IgD-negative memory B cell (primary cell): ENCODE data around the gene FETUB. TPM values are rescaled to one million over a fixed set of nuclear protein-coding genes. Genes with fewer than 3 reads are reported as not detected.
"Not testable (repeated sequence)": the region's sequence is repeated elsewhere in the genome, so short reads cannot be mapped to it uniquely, and the experiment has no call there.

Experiments used
- H3K27ac Mint-ChIP-seq, 3 donors: one replicate each; pipeline ENCODE4 v1.8.0; 2020 to 2022; ENCODE audit warnings: mild to moderate bottlenecking in 3 of 3, mixed read lengths in 3 of 3, moderate library complexity in 1 of 3
- H3K27me3 Mint-ChIP-seq: one replicate; pipeline ENCODE4 v1.8.0; 2021; ENCODE audit warnings: mixed read lengths
- H3K36me3 Mint-ChIP-seq: one replicate; pipeline ENCODE4 v1.8.0; 2020; ENCODE audit warnings: mild to moderate bottlenecking, mixed read lengths
- H3K4me1 Mint-ChIP-seq, 3 donors: one replicate each; pipeline ENCODE4 v1.8.0; 2020 to 2022; ENCODE audit warnings: mixed read lengths in 3 of 3, mild to moderate bottlenecking in 1 of 3
- H3K4me3 Mint-ChIP-seq, 4 donors: one replicate each; pipeline ENCODE4 v1.8.0; 2020 to 2022; ENCODE audit warnings: mild to moderate bottlenecking in 4 of 4, mixed read lengths in 4 of 4, moderate library complexity in 3 of 4
- H3K9me3 Mint-ChIP-seq, 3 donors: one replicate each; pipeline ENCODE4 v1.8.0; 2020 to 2021; ENCODE audit warnings: mixed read lengths in 3 of 3, mild to moderate bottlenecking in 1 of 3
- polyA plus RNA-seq: library from polyadenylated mRNA; unstranded; fragments of 300-500 nt; fragmentation: Illumina TruSeq; gene quantifications from one replicate; pipeline ENCODE4 v1.2.3, GENCODE V29; 2021

FETUB gene
- polyA plus RNA-seq, 1 donor from 2014 or later, result not detected

DNA sequence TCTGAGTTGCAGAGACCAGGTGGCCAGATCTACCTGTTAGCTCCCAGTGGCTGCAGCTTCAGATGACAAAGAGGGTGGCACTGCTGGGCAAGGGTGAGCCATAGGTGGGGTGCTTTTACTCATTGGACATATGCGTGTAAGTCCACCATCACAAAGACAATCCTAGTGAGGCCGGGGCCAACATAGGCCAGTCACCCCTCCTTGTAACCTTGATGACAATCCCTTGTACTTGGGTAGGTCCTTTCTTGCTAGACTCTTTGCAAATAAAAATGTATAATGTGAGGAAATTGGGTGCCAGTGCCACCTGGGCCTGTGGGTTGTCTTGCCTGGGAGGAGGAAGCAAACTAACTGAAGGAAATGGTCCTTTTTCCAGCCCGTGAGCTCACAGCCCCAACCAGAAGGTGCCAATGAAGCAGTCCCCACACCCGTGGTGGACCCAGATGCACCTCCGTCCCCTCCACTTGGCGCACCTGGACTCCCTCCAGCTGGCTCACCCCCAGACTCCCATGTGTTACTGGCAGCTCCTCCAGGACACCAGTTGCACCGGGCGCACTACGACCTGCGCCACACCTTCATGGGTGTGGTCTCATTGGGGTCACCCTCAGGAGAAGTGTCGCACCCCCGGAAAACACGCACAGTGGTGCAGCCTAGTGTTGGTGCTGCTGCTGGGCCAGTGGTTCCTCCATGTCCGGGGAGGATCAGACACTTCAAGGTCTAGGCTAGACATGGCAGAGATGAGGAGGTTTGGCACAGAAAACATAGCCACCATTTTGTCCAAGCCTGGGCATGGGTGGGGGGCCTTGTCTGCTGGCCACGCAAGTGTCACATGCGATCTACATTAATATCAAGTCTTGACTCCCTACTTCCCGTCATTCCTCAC, 19.7 kb upstream of the FETUB start:
- no peaks in the 10 kb centered on the region for H3K36me3 Mint-ChIP-seq
- H3K4me1 Mint-ChIP-seq, result peaks cover 7% of the 10 kb centered on the region in 3 donors
- no peaks in the 10 kb centered on the region for H3K9me3 Mint-ChIP-seq
- H3K4me3 Mint-ChIP-seq, result no peak overlapping the region
- peaks cover 2% of the 10 kb centered on the region for H3K27me3 Mint-ChIP-seq
- H3K27ac Mint-ChIP-seq, result no peak overlapping the region

DNA sequence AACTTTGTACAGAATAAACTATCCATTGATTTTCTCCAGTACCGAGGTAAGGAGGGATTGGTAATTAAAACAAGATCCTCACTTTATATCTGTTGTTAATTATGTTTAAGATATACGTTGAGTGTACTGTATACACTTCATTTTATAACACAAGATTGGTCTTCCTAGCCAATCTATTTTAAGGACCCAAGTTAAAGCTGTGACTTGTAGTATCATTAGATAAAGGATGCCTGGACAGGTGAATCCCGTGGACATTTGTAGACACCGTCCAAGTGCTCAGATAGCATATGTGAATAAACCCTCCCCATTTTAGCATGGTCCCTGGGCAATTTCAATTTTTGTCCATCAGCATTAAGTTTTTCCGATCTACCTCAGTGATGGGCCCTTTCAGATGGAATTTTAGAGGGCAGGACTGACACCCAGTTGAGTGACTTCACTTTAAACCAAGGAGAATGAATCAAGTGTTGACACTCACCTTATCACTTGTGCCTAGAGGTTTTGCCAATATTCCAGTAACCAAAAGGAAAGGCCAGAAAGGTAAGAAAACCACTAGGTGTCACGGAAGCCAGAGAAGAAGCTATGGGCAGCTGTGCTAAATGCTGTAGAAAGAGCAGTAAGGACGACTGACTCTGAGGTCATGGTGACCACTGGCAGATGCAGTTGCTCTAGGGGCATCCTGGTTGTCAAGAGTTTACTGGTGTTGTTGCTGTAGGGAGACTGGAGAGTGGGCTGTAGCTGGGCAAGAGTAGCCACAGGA, 18.1 kb upstream of the FETUB start:
- Mint-ChIP-seq H3K9me3 (no peaks in the 10 kb centered on the region), H3K4me3 (no peak overlapping the region), H3K4me1 (peaks cover 2 to 3% (median 2%) of the 10 kb centered on the region in 3 donors), H3K27ac (no peak overlapping the region), H3K27me3 (peaks cover 2% of the 10 kb centered on the region), H3K36me3 (no peaks in the 10 kb centered on the region)

DNA sequence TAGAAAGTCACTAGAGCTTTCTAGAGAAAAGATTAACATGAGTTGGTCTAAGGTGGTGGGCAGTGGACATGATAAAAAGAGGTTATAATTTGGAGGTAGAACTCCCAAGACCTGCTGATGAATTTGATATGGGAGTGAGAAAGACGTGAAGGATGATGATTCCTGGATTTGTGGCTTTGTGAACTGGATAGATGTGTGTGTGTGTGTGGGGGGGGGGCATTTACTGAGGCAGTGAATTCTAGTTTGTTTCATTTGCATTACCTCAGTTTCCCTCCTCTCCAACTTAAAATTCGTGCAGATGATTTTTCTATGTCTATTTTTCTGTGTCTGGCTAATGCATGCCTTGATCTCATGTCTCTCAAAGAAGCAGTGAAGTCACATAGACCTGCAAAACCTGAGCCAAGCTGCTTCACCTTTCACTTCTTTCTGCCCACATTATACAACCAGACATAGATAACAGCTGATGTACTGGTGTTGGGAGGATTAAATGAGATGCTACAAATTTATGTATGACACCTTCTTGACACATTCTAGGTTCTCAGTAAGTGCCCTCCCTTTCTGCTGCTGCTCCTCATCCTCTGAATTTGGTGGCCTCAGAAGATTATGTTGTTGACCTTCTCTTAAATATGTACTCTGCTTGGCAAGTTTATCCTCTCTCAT, 17.4 kb upstream of the FETUB start:
- Mint-ChIP-seq H3K9me3 (no peaks in the 10 kb centered on the region), H3K27ac (no peak overlapping the region), H3K27me3 (peaks cover 3% of the 10 kb centered on the region), H3K4me3 (no peak overlapping the region), H3K36me3 (no peaks in the 10 kb centered on the region), H3K4me1 (no peaks in the 10 kb centered on the region)

DNA sequence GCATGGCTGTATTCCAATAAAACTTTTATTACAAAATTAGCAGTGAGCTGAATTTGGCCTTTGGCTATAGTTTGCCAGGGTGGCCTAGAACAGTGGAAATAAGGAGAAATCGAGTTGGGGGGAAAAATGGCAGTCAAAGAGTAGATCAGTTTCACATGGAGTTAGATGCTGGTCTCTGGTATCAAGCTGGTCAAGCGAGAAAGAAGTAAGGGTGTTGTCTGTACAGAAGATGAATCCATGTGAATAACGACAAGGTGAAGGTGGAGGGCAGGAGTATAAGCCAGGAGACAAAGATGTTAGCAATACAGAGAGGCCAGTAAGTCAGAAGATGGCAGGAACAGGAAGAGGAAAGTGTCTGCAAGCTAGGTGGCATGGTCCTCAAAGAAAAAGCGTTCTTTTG, 15.6 kb upstream of the FETUB start:
- Mint-ChIP-seq H3K27ac (no peak overlapping the region), H3K4me3 (no peak overlapping the region), H3K4me1 (no peaks in the 10 kb centered on the region), H3K27me3 (peaks cover 7% of the 10 kb centered on the region), H3K36me3 (no peaks in the 10 kb centered on the region), H3K9me3 (no peaks in the 10 kb centered on the region)

DNA sequence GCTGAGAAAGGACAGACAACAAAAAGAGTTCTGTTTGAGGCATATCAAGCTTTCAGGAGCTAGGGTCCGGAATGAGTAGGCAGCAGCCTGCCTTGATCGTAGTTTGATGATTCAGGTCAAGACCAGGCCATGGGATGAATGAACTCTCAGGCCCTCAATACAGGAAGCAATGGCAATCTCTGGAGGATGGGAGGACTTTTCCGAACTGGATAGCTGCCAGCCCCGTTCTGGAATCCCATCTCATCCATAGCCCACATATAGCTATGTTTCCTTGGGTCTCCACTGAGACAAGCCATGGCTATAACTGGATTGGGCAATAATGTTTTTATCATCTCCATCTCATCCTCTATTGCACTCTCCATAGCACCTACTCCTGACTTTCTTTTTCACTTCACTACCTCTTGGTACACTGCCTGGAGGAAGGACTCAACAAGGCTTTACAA, 14.6 kb upstream of the FETUB start:
- Mint-ChIP-seq H3K27ac (no peak overlapping the region), H3K27me3 (peaks cover 7% of the 10 kb centered on the region), H3K4me1 (no peaks in the 10 kb centered on the region), H3K4me3 (no peak overlapping the region), H3K36me3 (no peaks in the 10 kb centered on the region), H3K9me3 (no peaks in the 10 kb centered on the region)

DNA sequence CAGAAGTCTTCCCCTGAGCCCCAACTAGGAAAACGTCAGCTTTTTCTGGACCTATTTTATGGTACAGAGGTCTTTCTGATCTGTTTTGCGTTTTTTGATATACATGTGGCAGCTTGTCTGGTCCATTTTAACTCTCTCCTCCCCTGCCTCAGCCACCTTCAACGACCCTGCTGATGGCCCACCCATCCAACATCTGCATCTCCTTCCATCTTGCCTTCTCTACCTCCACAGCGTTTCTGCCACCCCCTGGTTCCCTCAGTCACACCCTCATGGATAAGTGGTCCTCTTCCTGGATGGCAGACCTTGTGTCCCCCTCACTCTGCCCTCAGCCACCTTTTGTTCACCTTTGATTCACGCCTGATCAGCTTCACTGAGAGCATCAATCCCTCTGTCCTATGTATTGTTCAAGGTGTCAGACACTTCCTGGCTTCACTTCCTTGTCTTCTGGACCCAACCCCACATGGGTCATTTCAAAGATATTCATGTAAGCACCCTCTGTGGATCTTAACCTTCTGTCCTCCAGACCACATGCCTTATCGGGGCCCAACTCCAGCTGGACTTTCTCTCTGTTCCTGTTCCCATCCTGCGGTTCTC, 13.8 kb upstream of the FETUB start:
- peaks cover 7% of the 10 kb centered on the region for H3K27me3 Mint-ChIP-seq
- no peak overlapping the region for H3K4me3 Mint-ChIP-seq
- no peaks in the 10 kb centered on the region for H3K36me3 Mint-ChIP-seq
- H3K9me3 Mint-ChIP-seq, result no peaks in the 10 kb centered on the region
- no peaks in the 10 kb centered on the region for H3K4me1 Mint-ChIP-seq
- H3K27ac Mint-ChIP-seq, result no peak overlapping the region

DNA sequence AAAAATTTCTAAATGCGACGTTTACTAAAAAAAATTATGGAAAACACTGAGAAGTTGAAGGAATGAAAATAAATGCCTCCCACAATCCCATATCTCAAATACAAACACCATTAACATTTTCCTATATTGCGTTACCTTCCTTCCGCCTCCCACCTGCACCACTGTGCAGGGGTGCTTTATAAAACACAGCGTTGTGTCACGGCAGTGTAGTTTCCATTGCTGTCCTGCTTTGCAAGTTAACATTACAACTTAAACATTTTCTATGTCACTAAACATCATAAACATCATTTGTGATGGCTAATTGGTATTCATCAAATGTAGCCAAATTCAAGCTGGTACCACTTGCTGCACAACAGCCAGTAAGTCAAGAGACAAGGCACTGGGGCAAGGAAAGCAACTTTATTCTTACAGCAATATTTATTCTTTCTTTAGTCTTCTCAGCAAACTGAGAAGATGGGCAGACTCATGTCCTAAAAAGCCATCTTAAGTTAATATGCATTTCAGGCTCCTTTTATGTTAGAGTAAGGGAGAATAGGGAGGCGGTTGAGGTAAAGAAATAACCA, 12.3 kb upstream of the FETUB start:
- no peak overlapping the region for H3K4me3 Mint-ChIP-seq
- no peaks in the 10 kb centered on the region for H3K36me3 Mint-ChIP-seq
- no peaks in the 10 kb centered on the region for H3K4me1 Mint-ChIP-seq
- peaks cover 4% of the 10 kb centered on the region for H3K27me3 Mint-ChIP-seq
- no peaks in the 10 kb centered on the region for H3K9me3 Mint-ChIP-seq
- H3K27ac Mint-ChIP-seq, result no peak overlapping the region

DNA sequence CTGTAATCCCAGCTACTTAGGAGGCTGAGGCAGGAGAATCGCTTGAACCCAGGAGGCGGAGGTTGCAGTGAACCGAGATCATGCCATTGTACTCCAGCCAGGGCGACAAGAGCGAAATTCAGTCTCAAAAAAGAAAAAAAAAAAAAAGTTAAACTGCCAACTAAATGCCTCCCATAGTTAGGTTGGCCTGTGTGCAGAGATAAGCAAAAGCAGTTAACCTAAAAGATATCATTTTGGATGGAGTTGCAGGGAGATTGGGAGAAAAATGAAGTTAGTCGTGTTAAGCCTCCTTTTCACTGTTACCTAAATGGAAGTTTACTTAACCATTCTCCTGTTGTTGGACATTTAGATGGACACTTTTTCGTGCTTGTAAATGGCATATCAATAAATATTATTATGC, 11.4 kb upstream of the FETUB start:
- H3K36me3 Mint-ChIP-seq, result no peaks in the 10 kb centered on the region
- no peaks in the 10 kb centered on the region for H3K9me3 Mint-ChIP-seq
- no peak overlapping the region for H3K4me3 Mint-ChIP-seq
- H3K4me1 Mint-ChIP-seq, result no peaks in the 10 kb centered on the region
- H3K27me3 Mint-ChIP-seq, result peaks cover 4% of the 10 kb centered on the region
- H3K27ac Mint-ChIP-seq, result no peak overlapping the region

DNA sequence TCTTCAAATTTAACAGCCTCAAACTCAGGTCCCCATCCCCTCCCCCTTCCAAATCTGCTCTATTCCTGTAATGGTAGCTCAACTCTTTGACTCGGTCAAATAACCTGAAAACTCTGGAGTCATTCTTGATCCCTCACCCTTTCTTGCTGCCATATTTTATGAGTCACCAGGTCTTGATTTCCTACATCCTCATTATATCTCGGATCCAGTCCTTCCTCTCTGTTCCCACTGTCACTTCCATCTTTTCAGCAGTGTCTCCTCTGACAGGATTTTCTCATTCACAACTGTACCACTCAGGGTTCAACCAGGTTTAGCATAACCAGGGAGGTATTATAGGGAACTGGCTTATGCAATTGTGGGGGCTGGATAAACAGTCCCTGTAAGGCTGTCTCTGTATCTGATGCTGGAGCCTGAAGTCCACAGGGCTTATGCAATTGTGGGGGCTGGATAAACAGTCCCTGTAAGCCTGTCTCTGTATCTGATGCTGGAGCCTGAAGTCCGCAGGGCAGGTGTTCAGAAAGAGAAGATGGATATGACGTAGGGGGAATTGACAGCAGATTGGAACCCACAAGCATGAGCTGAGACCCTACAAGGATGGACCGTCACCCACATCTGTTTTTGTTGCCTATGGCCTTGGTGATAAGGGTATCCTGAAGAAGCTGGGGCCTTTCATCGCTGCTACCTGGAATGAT, 9.1 kb upstream of the FETUB start:
- H3K4me1 Mint-ChIP-seq, result no peaks in the 10 kb centered on the region
- H3K9me3 Mint-ChIP-seq, result no peaks in the 10 kb centered on the region
- H3K4me3 Mint-ChIP-seq, result no peak overlapping the region
- H3K27ac Mint-ChIP-seq, result peak overlapping the region in 1 of 3 donors; percentile 2
- H3K27me3 Mint-ChIP-seq, result peaks cover 4% of the 10 kb centered on the region
- H3K36me3 Mint-ChIP-seq, result no peaks in the 10 kb centered on the region

DNA sequence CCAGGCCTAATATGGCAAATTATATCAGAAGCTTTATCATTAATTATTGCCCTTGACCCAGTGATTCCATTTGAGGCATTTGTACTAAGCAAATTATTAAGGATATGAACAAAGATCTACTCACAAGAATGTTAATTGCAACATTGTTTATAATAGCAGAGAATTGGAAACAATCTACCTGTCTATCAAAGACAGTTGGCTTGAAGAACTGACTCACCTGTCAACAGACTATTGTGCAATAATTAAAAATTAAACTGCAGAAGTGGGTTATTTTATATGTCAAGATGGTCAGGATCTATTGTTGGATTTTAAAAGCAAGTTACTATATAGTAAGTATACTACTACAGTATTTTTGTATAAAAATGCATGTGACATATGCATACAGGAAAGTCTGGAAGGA, 6.7 kb upstream of the FETUB start:
- Mint-ChIP-seq H3K36me3 (no peaks in the 10 kb centered on the region), H3K4me3 (no peak overlapping the region), H3K4me1 (no peaks in the 10 kb centered on the region), H3K27me3 (no peaks in the 10 kb centered on the region), H3K27ac (no peak overlapping the region), H3K9me3 (no peaks in the 10 kb centered on the region)

DNA sequence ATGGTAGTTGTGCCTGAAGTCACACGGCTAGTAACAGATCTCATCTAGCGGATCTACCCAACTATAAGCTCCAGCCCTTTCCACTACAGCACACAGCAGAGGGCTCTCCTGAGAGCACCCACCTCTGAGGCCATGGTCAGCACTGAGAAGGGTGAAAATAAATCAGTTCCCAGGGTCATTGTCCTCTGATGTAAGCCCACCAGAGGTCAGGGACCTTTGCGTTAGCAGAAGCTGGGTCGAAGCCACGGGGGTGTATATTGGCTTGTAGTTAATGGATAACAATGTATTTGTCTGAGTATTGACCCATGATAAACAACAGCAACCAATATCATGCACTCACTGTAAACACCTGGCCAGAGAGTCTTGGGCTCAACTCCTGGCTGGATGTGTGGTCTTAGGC, 6.0 kb upstream of the FETUB start:
- H3K36me3 Mint-ChIP-seq, H3K4me3 Mint-ChIP-seq, H3K27me3 Mint-ChIP-seq, H3K4me1 Mint-ChIP-seq, H3K27ac Mint-ChIP-seq, H3K9me3 Mint-ChIP-seq: not testable (repeated sequence)

DNA sequence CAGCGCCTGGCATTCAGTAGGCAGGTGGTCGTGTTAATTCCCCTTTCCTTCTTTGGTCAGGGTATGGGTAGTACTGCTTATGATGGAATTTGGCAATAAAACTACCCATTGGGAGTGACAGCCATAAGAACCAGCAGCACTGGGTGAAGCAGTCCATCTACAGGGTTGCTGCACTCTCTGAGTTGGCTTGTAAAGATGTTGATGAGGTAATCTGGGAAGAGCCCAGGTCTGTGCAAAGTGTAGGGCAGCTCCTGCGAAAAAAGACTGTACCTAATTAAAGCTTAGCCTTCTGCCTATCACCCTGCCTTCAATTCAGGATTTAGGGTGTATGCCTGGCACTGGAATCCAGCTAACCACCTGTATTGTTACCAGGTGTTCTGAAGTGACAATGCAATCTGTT, 4.7 kb upstream of the FETUB start:
- H3K4me1 Mint-ChIP-seq, result no peaks in the 10 kb centered on the region
- peaks cover 2% of the 10 kb centered on the region for H3K36me3 Mint-ChIP-seq
- no peak overlapping the region for H3K4me3 Mint-ChIP-seq
- H3K9me3 Mint-ChIP-seq, result peaks cover 0 to 3% (median 1%) of the 10 kb centered on the region in 3 donors
- H3K27ac Mint-ChIP-seq, result no peak overlapping the region
- H3K27me3 Mint-ChIP-seq, result peaks cover 4% of the 10 kb centered on the region

DNA sequence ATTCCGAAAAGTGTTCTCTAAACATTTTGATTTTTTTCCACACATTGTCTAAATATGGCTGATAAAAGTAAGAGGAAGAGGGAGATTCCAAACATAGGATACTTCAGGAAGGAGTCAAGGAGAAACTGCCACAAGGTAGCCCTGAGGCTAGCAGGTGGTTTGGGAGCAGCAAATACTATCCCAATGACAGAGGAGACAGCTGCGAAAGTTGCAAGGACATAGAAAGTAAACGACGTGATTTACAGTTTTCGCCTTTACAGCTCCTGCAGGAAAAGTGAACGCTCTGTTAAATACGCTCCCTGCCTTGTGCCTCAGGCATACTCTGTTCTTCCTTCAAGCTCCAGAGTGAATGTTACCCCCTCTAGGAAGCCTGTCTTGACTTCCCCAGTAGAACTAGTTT, 3.7 kb upstream of the FETUB start:
- peaks cover 2% of the 10 kb centered on the region for H3K36me3 Mint-ChIP-seq
- H3K27ac Mint-ChIP-seq, result no peak overlapping the region
- no peaks in the 10 kb centered on the region for H3K4me1 Mint-ChIP-seq
- H3K27me3 Mint-ChIP-seq, result peaks cover 7% of the 10 kb centered on the region
- H3K4me3 Mint-ChIP-seq, result no peak overlapping the region
- peaks cover 0 to 3% (median 1%) of the 10 kb centered on the region in 3 donors for H3K9me3 Mint-ChIP-seq

DNA sequence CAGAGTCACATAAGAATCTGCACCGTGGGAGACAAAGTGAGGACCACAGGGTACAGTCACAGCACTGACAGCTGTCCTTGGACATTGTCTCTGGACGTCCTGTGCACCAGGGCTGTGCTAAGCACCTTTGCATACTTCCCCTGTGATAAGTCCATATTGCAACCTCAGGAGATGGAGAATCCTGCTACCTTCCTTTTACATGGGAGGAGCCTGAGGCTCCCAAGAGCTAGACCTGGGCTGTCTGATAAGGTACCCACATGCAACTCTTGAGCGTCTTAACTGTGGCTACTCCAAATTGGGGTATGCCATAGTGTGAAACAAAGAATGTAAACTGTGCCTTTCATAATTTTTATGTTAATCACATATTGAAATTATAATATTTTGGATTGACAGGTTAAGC, 2.5 kb upstream of the FETUB start:
- Mint-ChIP-seq H3K27me3 (peaks cover 7% of the 10 kb centered on the region), H3K4me1 (peaks cover 0 to 7% (median 0%) of the 10 kb centered on the region in 3 donors), H3K36me3 (peaks cover 2% of the 10 kb centered on the region), H3K4me3 (no peak overlapping the region), H3K27ac (peak overlapping the region in 1 of 3 donors; percentile 8), H3K9me3 (peaks cover 0 to 5% (median 1%) of the 10 kb centered on the region in 3 donors)
